Liver (tissue), 9 donors: Measurements from ENCODE around the gene MPP3. TPM values are rescaled to one million over a fixed set of nuclear protein-coding genes. Genes with fewer than 3 reads are reported as not detected.

Experiments used
- DNase-seq: peaks from one replicate; pipeline ENCODE4 v3.0.0-alpha.2; 2017; ENCODE audit warnings: low spot score
- H3K27ac ChIP-seq, 2 donors: one replicate each; pipeline ENCODE4 v1.7.0; 2013; ENCODE audit warnings: inconsistent platforms in 2 of 2, low read length in 2 of 2, control low read depth in 1 of 2, low read depth in 1 of 2, mild to moderate bottlenecking in 1 of 2
- H3K27me3 ChIP-seq, 4 donors: one replicate each; pipeline versions ENCODE4 v1.6.1 to v1.7.0; 2013; ENCODE audit warnings: low read length in 3 of 4, inconsistent platforms in 1 of 4, mild to moderate bottlenecking in 1 of 4, moderate library complexity in 1 of 4; ENCODE audit not compliant: control insufficient read depth in 4 of 4, insufficient read depth in 4 of 4
- H3K36me3 ChIP-seq, 4 donors: one replicate each; pipeline versions ENCODE4 v1.6.1 to v1.7.0; 2013; ENCODE audit warnings: low read length in 3 of 4, mild to moderate bottlenecking in 3 of 4, low read depth in 1 of 4, moderate library complexity in 1 of 4; ENCODE audit not compliant: control insufficient read depth in 4 of 4, insufficient read depth in 3 of 4
- H3K4me1 ChIP-seq, 4 donors: one replicate each; pipeline versions ENCODE4 v1.6.1 to v1.7.0; 2013; ENCODE audit warnings: low read length in 3 of 4, mild to moderate bottlenecking in 3 of 4, moderate library complexity in 1 of 4; ENCODE audit not compliant: control insufficient read depth in 4 of 4, insufficient read depth in 4 of 4
- H3K4me3 ChIP-seq, 3 donors: one replicate each; pipeline versions ENCODE4 v1.6.1 to v1.7.0; 2013; ENCODE audit warnings: low read length in 3 of 3, control low read depth in 1 of 3, low read depth in 1 of 3, mild to moderate bottlenecking in 1 of 3
- H3K9ac ChIP-seq, 2 donors: one replicate each; pipeline ENCODE4 v1.7.0; 2013; ENCODE audit warnings: low read length in 2 of 2, mild to moderate bottlenecking in 2 of 2, moderate library complexity in 2 of 2, control low read depth in 1 of 2, low read depth in 1 of 2
- H3K9me3 ChIP-seq, 4 donors: one replicate each; pipeline versions ENCODE4 v1.6.1 to v1.7.0; 2013; ENCODE audit warnings: low read length in 3 of 4; ENCODE audit not compliant: control insufficient read depth in 4 of 4
- ATF3 ChIP-seq: IDR thresholded peaks from 2 replicates; pipeline ENCODE4 v1.6.1; 2016; ENCODE audit warnings: antibody characterized with exemption
- CTCF ChIP-seq: fragments of 150-350 bp; IDR thresholded peaks from 2 replicates; pipeline ENCODE4 v1.5.1; 2017; ENCODE audit warnings: improper control_type of control experiment, low read depth, low read length; ENCODE audit not compliant: missing input control
- EGR1 ChIP-seq, 2 donors: IDR thresholded peaks; 2 replicates each; pipeline ENCODE4 v1.6.1; 2016 to 2018; ENCODE audit warnings: antibody characterized with exemption in 2 of 2, low read depth in 2 of 2
- FOXA1 ChIP-seq: IDR thresholded peaks from 2 replicates; pipeline ENCODE4 v1.6.1; 2016; ENCODE audit warnings: antibody characterized with exemption
- FOXA2 ChIP-seq: IDR thresholded peaks from 2 replicates; pipeline ENCODE4 v1.6.1; 2016; ENCODE audit warnings: antibody characterized with exemption
- GABPA ChIP-seq, 2 donors: IDR thresholded peaks in 1 of 2; conservative IDR thresholded peaks in 1 of 2; 2 replicates each; pipeline ENCODE4 v1.6.1; 2016; ENCODE audit warnings: antibody characterized with exemption in 2 of 2, mild to moderate bottlenecking in 1 of 2, moderate library complexity in 1 of 2
- HNF4A ChIP-seq, 2 donors: conservative IDR thresholded peaks; 2 replicates each; pipeline ENCODE4 v1.6.1; 2016; ENCODE audit warnings: antibody characterized with exemption in 2 of 2, mild to moderate bottlenecking in 2 of 2
- HNF4G ChIP-seq: IDR thresholded peaks from 2 replicates; pipeline ENCODE4 v1.6.1; 2016; ENCODE audit warnings: antibody characterized with exemption
- JUND ChIP-seq, 2 donors: IDR thresholded peaks; 2 replicates each; pipeline ENCODE4 v1.6.1; 2016; ENCODE audit warnings: antibody characterized with exemption in 2 of 2
- MAX ChIP-seq: IDR thresholded peaks from 2 replicates; pipeline ENCODE4 v1.6.1; 2016; ENCODE audit warnings: antibody characterized with exemption
- NR2F2 ChIP-seq: IDR thresholded peaks from 2 replicates; pipeline ENCODE4 v1.6.1; 2016; ENCODE audit warnings: antibody characterized with exemption
- RAD21 ChIP-seq, 2 donors: IDR thresholded peaks; 2 replicates each; pipeline ENCODE4 v1.6.1; 2016; ENCODE audit warnings: antibody characterized with exemption in 2 of 2, mild to moderate bottlenecking in 2 of 2
- REST ChIP-seq: IDR thresholded peaks from 2 replicates; pipeline ENCODE4 v1.6.1; 2016; ENCODE audit warnings: antibody characterized with exemption, mild to moderate bottlenecking
- RXRA ChIP-seq, 2 donors: IDR thresholded peaks; 2 replicates each; pipeline ENCODE4 v1.6.1; 2017 to 2018; ENCODE audit warnings: antibody characterized with exemption in 2 of 2, mild to moderate bottlenecking in 1 of 2
- SP1 ChIP-seq: IDR thresholded peaks from 2 replicates; pipeline ENCODE4 v1.6.1; 2018; ENCODE audit warnings: antibody characterized with exemption, mild to moderate bottlenecking
- TAF1 ChIP-seq: conservative IDR thresholded peaks from 2 replicates; pipeline ENCODE4 v1.6.1; 2016; ENCODE audit warnings: antibody characterized with exemption, mild to moderate bottlenecking
- YY1 ChIP-seq: IDR thresholded peaks from 2 replicates; pipeline ENCODE4 v1.6.1; 2016; ENCODE audit warnings: antibody characterized with exemption, mild to moderate bottlenecking
- ZBTB33 ChIP-seq: IDR thresholded peaks from 2 replicates; pipeline ENCODE4 v1.6.1; 2016; ENCODE audit warnings: antibody characterized with exemption
- WGBS: extraction: QIAGEN DNeasy Blood & Tissue Kit; methylation state at CpG from one replicate; pipeline ENCODE4 v1.1.7; 2013; 5-methylcytosine and 5-hydroxymethylcytosine counted together
- polyA plus RNA-seq, 2 donors: library from polyadenylated mRNA; stranded (reverse) in 1 of 2; unstranded in 1 of 2; fragments of 200-250 nt in 1 of 2; fragments of >200 nt in 1 of 2; fragmentation: Nextera tagmentation in 1 of 2; extraction: Ambion mirVana in 1 of 2; gene quantifications; one replicate each; pipeline versions ENCODE4 v1.2.1 to v1.2.3, GENCODE V29; 2013 to 2015
- total RNA-seq, 2 donors: library from RNA; depleted of rRNA; stranded (reverse); fragments of >200 nt; gene quantifications; one replicate each; pipeline ENCODE4 v1.2.3, GENCODE V29; 2014
- donor health status: healthy.
- donor health status: healthy.
- donor health status: healthy.
- donor health status: healthy.
- donor health status: healthy.

MPP3 gene
- total and polyA plus RNA-seq, 4 donors, result 0.23 to 1.3 (median 0.72) TPM

GRCh38 chr17:43874293-43874692 lies 41.3 kb upstream of the MPP3 start:
- Histone ChIP-seq H3K4me1 (no peaks in the 10 kb centered on the region), H3K36me3 (no peaks in the 10 kb centered on the region), H3K9ac (no peak overlapping the region), H3K4me3 (no peak overlapping the region), H3K27me3 (no peaks in the 10 kb centered on the region), H3K9me3 (no peaks in the 10 kb centered on the region), H3K27ac (no peak overlapping the region)
- DNase-seq, result no peak
- WGBS, result 83% methylated on average over 3 of the region's 3 CpGs
- no peak for TF ChIP-seq ATF3
- no peak for TF ChIP-seq MAX
- no peak for TF ChIP-seq REST
- no peak for TF ChIP-seq GABPA (IDR thresholded peaks at IDR 0.05 in 1 of 2, conservative IDR thresholded peaks at IDR 0.05 in 1 of 2)
- no peak for TF ChIP-seq TAF1
- TF ChIP-seq RXRA (IDR thresholded peaks at IDR 0.05), result no peak
- no peak for TF ChIP-seq FOXA2
- no peak for TF ChIP-seq SP1
- no peak for TF ChIP-seq YY1
- TF ChIP-seq JUND (IDR thresholded peaks at IDR 0.05), result no peak
- TF ChIP-seq RAD21 (IDR thresholded peaks at IDR 0.05), result no peak

- Histone ChIP-seq H3K9ac (no peak overlapping the region), H3K27ac (no peak overlapping the region), H3K4me1 (no peaks in the 10 kb centered on the region), H3K27me3 (no peaks in the 10 kb centered on the region), H3K4me3 (no peak overlapping the region), H3K9me3 (no peaks in the 10 kb centered on the region), H3K36me3 (no peaks in the 10 kb centered on the region)
- TF ChIP-seq TAF1 (no peak), FOXA2 (no peak), RAD21 (IDR thresholded peaks at IDR 0.05) (no peak), HNF4G (no peak), SP1 (no peak), EGR1 (IDR thresholded peaks at IDR 0.05; ENCODE audit: low read depth in 2 of 2) (no peak), RXRA (IDR thresholded peaks at IDR 0.05) (no peak), CTCF (no peak), HNF4A (conservative IDR thresholded peaks at IDR 0.05) (no peak), GABPA (IDR thresholded peaks at IDR 0.05 in 1 of 2, conservative IDR thresholded peaks at IDR 0.05 in 1 of 2) (no peak), NR2F2 (no peak), ZBTB33 (no peak), FOXA1 (no peak)
- WGBS, result 71% methylated on average over 6 of the region's 6 CpGs
- DNase-seq, result no peak
These were observed 40.9 kb upstream of the MPP3 start for GRCh38 chr17:43873815-43874214.
